ENCODE data around the gene DHX36. TPM values are rescaled to one million over a fixed set of nuclear protein-coding genes. Genes with fewer than 3 reads are reported as not detected.
A peak's percentile ranks its signal among the peaks of the same experiment; 100 is the strongest.

The DHX36 gene
- total and polyA plus RNA-seq, 4 donors: 10.6 to 33.6 (median 23.1) TPM

DNA sequence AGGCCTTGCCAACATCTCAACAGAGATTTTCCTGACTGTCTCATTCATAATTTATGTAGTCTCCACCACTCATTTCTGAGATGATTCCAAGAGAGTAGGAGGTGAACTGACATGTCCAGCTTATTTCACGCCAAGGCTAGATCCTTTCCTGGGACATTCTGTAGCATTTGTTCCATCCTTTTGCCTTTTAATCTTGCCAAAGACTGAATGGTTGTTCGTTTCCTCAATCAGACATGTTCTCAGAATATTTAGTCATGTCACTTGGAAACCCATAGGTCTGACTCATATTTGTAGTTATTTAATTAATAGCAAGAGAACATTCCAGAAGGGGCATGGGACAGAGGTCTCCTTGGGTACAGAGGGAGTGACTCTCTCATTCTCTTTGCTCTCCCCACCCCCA, 80.9 kb downstream of the DHX36 start:
- H3K36me3 ChIP-seq (ENCODE audit: control insufficient read depth in 4 of 4, insufficient read depth in 3 of 4, low read depth in 1 of 4, low read length in 3 of 4): peaks cover 4 to 30% (median 18%) of the 10 kb centered on the region in 4 donors
- no peaks in the 10 kb centered on the region for H3K27me3 ChIP-seq (ENCODE audit: control insufficient read depth in 4 of 4, insufficient read depth in 4 of 4, low read length in 3 of 4)
- TF ChIP-seq, protein P1, sequence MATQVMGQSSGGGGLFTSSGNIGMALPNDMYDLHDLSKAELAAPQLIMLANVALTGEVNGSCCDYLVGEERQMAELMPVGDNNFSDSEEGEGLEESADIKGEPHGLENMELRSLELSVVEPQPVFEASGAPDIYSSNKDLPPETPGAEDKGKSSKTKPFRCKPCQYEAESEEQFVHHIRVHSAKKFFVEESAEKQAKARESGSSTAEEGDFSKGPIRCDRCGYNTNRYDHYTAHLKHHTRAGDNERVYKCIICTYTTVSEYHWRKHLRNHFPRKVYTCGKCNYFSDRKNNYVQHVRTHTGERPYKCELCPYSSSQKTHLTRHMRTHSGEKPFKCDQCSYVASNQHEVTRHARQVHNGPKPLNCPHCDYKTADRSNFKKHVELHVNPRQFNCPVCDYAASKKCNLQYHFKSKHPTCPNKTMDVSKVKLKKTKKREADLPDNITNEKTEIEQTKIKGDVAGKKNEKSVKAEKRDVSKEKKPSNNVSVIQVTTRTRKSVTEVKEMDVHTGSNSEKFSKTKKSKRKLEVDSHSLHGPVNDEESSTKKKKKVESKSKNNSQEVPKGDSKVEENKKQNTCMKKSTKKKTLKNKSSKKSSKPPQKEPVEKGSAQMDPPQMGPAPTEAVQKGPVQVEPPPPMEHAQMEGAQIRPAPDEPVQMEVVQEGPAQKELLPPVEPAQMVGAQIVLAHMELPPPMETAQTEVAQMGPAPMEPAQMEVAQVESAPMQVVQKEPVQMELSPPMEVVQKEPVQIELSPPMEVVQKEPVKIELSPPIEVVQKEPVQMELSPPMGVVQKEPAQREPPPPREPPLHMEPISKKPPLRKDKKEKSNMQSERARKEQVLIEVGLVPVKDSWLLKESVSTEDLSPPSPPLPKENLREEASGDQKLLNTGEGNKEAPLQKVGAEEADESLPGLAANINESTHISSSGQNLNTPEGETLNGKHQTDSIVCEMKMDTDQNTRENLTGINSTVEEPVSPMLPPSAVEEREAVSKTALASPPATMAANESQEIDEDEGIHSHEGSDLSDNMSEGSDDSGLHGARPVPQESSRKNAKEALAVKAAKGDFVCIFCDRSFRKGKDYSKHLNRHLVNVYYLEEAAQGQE (IDR thresholded peaks at IDR 0.05): no peak
- TF ChIP-seq GABPA (IDR thresholded peaks at IDR 0.05 in 1 of 2, conservative IDR thresholded peaks at IDR 0.05 in 1 of 2) (no peak), TAF1 (conservative IDR thresholded peaks at IDR 0.05) (no peak), HNF4G (IDR thresholded peaks at IDR 0.05) (no peak), FOXA1 (IDR thresholded peaks at IDR 0.05) (no peak), RAD21 (IDR thresholded peaks at IDR 0.05) (no peak), YY1 (IDR thresholded peaks at IDR 0.05) (no peak), EGR1 (IDR thresholded peaks at IDR 0.05; ENCODE audit: low read depth in 2 of 2) (no peak), FOXA2 (IDR thresholded peaks at IDR 0.05) (no peak), RXRA (IDR thresholded peaks at IDR 0.05) (no peak), HNF4A (conservative IDR thresholded peaks at IDR 0.05) (no peak), JUND (IDR thresholded peaks at IDR 0.05) (no peak), SP1 (IDR thresholded peaks at IDR 0.05) (no peak)
- TF ChIP-seq, protein P2, sequence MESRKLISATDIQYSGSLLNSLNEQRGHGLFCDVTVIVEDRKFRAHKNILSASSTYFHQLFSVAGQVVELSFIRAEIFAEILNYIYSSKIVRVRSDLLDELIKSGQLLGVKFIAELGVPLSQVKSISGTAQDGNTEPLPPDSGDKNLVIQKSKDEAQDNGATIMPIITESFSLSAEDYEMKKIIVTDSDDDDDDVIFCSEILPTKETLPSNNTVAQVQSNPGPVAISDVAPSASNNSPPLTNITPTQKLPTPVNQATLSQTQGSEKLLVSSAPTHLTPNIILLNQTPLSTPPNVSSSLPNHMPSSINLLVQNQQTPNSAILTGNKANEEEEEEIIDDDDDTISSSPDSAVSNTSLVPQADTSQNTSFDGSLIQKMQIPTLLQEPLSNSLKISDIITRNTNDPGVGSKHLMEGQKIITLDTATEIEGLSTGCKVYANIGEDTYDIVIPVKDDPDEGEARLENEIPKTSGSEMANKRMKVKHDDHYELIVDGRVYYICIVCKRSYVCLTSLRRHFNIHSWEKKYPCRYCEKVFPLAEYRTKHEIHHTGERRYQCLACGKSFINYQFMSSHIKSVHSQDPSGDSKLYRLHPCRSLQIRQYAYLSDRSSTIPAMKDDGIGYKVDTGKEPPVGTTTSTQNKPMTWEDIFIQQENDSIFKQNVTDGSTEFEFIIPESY (IDR thresholded peaks at IDR 0.05): no peak
- TF ChIP-seq, protein P3, sequence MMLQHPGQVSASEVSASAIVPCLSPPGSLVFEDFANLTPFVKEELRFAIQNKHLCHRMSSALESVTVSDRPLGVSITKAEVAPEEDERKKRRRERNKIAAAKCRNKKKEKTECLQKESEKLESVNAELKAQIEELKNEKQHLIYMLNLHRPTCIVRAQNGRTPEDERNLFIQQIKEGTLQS (IDR thresholded peaks at IDR 0.05): no peak
- TF ChIP-seq, protein P4, sequence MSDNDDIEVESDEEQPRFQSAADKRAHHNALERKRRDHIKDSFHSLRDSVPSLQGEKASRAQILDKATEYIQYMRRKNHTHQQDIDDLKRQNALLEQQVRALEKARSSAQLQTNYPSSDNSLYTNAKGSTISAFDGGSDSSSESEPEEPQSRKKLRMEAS (IDR thresholded peaks at IDR 0.05): no peak
- TF ChIP-seq, protein P5, sequence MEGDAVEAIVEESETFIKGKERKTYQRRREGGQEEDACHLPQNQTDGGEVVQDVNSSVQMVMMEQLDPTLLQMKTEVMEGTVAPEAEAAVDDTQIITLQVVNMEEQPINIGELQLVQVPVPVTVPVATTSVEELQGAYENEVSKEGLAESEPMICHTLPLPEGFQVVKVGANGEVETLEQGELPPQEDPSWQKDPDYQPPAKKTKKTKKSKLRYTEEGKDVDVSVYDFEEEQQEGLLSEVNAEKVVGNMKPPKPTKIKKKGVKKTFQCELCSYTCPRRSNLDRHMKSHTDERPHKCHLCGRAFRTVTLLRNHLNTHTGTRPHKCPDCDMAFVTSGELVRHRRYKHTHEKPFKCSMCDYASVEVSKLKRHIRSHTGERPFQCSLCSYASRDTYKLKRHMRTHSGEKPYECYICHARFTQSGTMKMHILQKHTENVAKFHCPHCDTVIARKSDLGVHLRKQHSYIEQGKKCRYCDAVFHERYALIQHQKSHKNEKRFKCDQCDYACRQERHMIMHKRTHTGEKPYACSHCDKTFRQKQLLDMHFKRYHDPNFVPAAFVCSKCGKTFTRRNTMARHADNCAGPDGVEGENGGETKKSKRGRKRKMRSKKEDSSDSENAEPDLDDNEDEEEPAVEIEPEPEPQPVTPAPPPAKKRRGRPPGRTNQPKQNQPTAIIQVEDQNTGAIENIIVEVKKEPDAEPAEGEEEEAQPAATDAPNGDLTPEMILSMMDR (IDR thresholded peaks at IDR 0.05; ENCODE audit: low read depth, low read length, missing input control): no peak
- H3K27ac ChIP-seq (ENCODE audit: low read depth in 1 of 2, low read length in 2 of 2): peak overlapping the region in 1 of 2 donors; percentile 24
- no peak overlapping the region for H3K4me3 ChIP-seq (ENCODE audit: low read depth in 1 of 3, low read length in 3 of 3)
- DNase-seq (ENCODE audit: low spot score): no peak
- no peaks in the 10 kb centered on the region for H3K4me1 ChIP-seq (ENCODE audit: control insufficient read depth in 4 of 4, insufficient read depth in 4 of 4, low read length in 3 of 4)
- H3K9ac ChIP-seq (ENCODE audit: low read depth in 1 of 2, low read length in 2 of 2): no peak overlapping the region
- WGBS: 89% methylated on average over 2 of the region's 2 CpGs
- no peaks in the 10 kb centered on the region for H3K9me3 ChIP-seq (ENCODE audit: control insufficient read depth in 4 of 4, low read length in 3 of 4)

Data from liver (tissue), 9 donors.